Esophagus squamous epithelium (tissue), 5 donors: ENCODE results near the gene ABHD12B. TPM values are rescaled to one million over a fixed set of nuclear protein-coding genes. Genes with fewer than 3 reads are reported as not detected.

Source experiments
- DNase-seq: peaks from one replicate; lab custom pipeline; 2025; lab: John Stamatoyannopoulos, UW
- H3K27ac ChIP-seq, 4 donors: fragments of 200-600 bp; sonication (generic); one replicate each; pipeline ENCODE4 v1.5.1; 2016 to 2019; ENCODE audit warnings: mild to moderate bottlenecking in 1 of 4
- H3K27me3 ChIP-seq, 4 donors: fragments of 200-600 bp; sonication (generic); 1 replicate in 3 of 4; 2 replicates in 1 of 4; pipeline versions ENCODE4 v1.5.1 to v1.6.0; 2017 to 2021; ENCODE audit warnings: antibody characterized with exemption in 1 of 4
- H3K36me3 ChIP-seq, 3 donors: fragments of 200-600 bp; sonication (generic); one replicate each; pipeline ENCODE4 v1.5.1; 2016 to 2019
- H3K4me1 ChIP-seq, 3 donors: fragments of 200-600 bp; sonication (generic); one replicate each; pipeline ENCODE4 v1.5.1; 2017 to 2019
- H3K4me3 ChIP-seq, 4 donors: fragments of 200-600 bp; sonication (generic); 1 replicate in 3 of 4; 2 replicates in 1 of 4; pipeline ENCODE4 v1.5.1; 2016 to 2019; ENCODE audit warnings: mild to moderate bottlenecking in 2 of 4, moderate library complexity in 1 of 4
- H3K9me3 ChIP-seq, 3 donors: fragments of 200-600 bp; sonication (generic); one replicate each; pipeline ENCODE4 v1.5.1; 2016 to 2019
- POLR2A ChIP-seq, 4 donors: fragments of 450-650 bp; IDR thresholded peaks; one replicate each; pipeline ENCODE4 v1.6.1; 2017; ENCODE audit warnings: antibody characterized with exemption in 4 of 4, mild to moderate bottlenecking in 4 of 4, moderate library complexity in 3 of 4
- WGBS, 2 donors: methylation state at CpG; one replicate each; pipeline ENCODE4 v1.1.5; 2018; 5-methylcytosine and 5-hydroxymethylcytosine counted together
- intact Hi-C: fragments of 100-400 bp; cut with DNase I; formaldehyde crosslinking; loops from one replicate; pipeline ENCODE4 v1.15.0; 2022
- total RNA-seq, 4 donors: library from RNA; depleted of rRNA; stranded (reverse); fragments of >200 nt; gene quantifications; one replicate each; pipeline ENCODE4 v1.1.0, GENCODE V29; 2016
- TF ChIP-seq, protein P1 (sequence below), 6 experiments: fragments of 450-650 bp in 4 of 6; fragments of 200-600 bp in 2 of 6; sonication (generic) in 2 of 6; IDR thresholded peaks; one replicate each; pipeline ENCODE4 v1.5.1; 2016 to 2019; ENCODE audit warnings: antibody characterized with exemption in 6 of 6, mild to moderate bottlenecking in 4 of 6, moderate library complexity in 4 of 6
- donor health status: DM: yes; HTN: yes; CAD: no.

The ABHD12B gene
- total RNA-seq, 4 donors from 2014 or later: 0.53 TPM; not detected in 3

DNA sequence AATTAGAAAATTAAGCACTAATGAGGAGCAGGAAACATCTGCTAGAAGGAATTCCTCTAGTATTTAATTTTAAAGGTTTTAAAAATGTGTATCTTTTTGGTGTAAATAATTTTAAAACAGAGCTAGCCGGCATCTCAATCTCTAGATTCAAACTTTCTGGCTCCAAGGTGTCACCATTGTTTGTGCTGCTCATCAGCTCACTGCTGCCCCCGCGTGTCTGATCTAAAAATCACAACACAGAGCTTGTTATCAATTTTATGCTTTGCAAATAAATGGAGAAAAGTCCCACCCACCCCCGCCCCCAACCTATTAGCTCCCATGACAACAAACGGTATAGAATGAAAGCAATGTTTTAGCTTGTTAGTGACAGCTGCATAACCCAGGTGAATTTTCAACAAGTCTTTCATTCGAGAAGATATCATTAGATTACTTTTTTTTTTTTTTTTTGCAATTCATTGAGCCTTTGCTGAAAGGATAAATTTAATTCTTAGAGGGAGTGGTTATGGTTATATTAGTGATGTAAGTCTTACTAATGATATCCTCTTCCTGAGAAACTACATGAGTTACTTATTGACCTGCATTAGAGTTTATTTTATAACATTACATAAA is 11.3 kb upstream of the ABHD12B start:
- Histone ChIP-seq H3K27ac (peak overlapping the region; percentile 44 to 84 (median 68)), H3K4me1 (peaks cover 0 to 19% (median 6%) of the 10 kb centered on the region in 3 donors), H3K4me3 (peak overlapping the region; percentile 39 to 74 (median 51)), H3K36me3 (no peaks in the 10 kb centered on the region), H3K9me3 (no peaks in the 10 kb centered on the region), H3K27me3 (no peaks in the 10 kb centered on the region)
- WGBS, 2 donors: 2 to 4% methylated on average over 6 of the region's 6 CpGs
- peak; percentile 3 for DNase-seq
- intact Hi-C loops: no loop called here
- no peak for TF ChIP-seq POLR2A (IDR thresholded peaks at IDR 0.05)
- TF ChIP-seq, protein P1, sequence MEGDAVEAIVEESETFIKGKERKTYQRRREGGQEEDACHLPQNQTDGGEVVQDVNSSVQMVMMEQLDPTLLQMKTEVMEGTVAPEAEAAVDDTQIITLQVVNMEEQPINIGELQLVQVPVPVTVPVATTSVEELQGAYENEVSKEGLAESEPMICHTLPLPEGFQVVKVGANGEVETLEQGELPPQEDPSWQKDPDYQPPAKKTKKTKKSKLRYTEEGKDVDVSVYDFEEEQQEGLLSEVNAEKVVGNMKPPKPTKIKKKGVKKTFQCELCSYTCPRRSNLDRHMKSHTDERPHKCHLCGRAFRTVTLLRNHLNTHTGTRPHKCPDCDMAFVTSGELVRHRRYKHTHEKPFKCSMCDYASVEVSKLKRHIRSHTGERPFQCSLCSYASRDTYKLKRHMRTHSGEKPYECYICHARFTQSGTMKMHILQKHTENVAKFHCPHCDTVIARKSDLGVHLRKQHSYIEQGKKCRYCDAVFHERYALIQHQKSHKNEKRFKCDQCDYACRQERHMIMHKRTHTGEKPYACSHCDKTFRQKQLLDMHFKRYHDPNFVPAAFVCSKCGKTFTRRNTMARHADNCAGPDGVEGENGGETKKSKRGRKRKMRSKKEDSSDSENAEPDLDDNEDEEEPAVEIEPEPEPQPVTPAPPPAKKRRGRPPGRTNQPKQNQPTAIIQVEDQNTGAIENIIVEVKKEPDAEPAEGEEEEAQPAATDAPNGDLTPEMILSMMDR (IDR thresholded peaks at IDR 0.05): peak; percentile 56 to 77 (median 66)

DNA sequence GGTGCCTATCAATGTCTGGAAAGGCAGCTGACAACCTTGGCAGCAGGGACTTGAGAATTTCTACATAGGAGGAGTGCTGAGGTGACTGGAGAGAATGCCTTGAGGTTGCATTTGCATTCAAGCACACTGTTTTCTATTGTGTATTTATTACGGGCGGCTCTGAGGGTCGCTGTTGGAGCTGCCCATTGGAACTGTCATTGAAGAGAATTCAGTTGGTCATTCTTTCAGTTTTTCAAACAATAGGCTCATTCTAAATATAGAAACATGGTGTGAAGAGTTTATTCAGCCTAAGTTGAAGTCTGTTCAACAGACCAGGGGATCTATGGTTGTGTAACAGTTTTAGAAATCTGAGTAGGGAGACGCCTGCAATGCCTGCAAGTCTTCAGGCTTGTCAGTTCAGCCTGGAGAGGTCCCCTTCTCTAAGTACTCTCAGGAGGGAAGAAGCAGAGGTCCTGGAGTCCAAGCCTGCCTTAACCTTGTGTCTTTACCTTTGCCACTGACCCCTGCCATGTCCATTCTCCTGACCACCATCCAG is 9.8 kb upstream of the ABHD12B start:
- H3K9me3 ChIP-seq: no peaks in the 10 kb centered on the region
- no peak for TF ChIP-seq POLR2A (IDR thresholded peaks at IDR 0.05)
- TF ChIP-seq, protein P1 (IDR thresholded peaks at IDR 0.05): no peak
- DNase-seq: no peak
- peaks cover 0 to 21% (median 6%) of the 10 kb centered on the region in 3 donors for H3K4me1 ChIP-seq
- no peak overlapping the region for H3K27ac ChIP-seq
- H3K4me3 ChIP-seq: no peak overlapping the region
- no peaks in the 10 kb centered on the region for H3K27me3 ChIP-seq
- 63 to 69% methylated on average over 4 of the region's 4 CpGs for WGBS, 2 donors
- intact Hi-C loops: no loop called here
- H3K36me3 ChIP-seq: no peaks in the 10 kb centered on the region

DNA sequence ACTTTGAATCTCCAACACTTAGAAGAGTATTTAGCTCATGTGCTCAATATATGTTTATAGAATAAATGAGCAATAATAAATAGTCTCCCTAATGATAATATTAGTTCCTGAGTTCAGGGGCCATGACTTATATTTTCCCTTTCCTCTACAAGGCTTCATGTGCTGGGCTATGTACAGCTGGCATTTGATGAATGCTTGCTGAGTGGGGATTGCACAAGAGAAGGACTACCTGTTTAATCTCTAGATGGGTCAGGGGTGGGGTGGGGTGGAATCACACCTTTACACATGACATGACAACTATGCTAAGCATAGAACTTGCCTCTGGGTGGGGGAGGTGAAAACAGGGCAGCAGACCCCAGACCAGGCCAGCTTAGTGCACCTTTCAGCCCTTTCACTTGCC is 7.6 kb upstream of the ABHD12B start:
- no peak for TF ChIP-seq POLR2A (IDR thresholded peaks at IDR 0.05)
- TF ChIP-seq, protein P1 (IDR thresholded peaks at IDR 0.05): no peak
- intact Hi-C loops: no loop called here
- no peak overlapping the region for H3K4me3 ChIP-seq
- no peak overlapping the region for H3K27ac ChIP-seq
- no peaks in the 10 kb centered on the region for H3K9me3 ChIP-seq
- no peaks in the 10 kb centered on the region for H3K36me3 ChIP-seq
- no peak for DNase-seq
- H3K27me3 ChIP-seq: no peaks in the 10 kb centered on the region
- peaks cover 0 to 19% (median 4%) of the 10 kb centered on the region in 3 donors for H3K4me1 ChIP-seq

DNA sequence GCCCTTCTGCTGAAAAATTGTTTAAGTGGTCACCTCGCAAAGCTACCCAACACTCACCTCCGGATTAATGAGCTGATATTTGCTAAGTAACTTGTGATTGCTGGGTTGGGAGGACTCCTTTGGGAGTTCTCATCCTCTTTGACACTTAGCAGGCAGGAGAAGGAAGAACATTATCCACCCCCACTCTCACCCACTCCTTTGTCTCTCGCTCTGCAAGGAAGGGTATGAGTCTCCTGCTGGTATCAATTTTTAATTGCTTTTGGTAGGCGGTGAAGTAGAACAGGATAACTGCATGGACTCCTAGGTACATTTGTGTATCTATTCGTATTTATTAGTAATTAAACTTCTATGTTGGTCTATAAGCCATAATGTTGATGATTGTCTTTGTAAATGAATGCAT is 6.9 kb upstream of the ABHD12B start:
- Histone ChIP-seq H3K4me1 (peaks cover 0 to 13% (median 0%) of the 10 kb centered on the region in 3 donors), H3K27me3 (peaks cover 0 to 6% (median 0%) of the 10 kb centered on the region in 4 donors), H3K27ac (no peak overlapping the region), H3K9me3 (no peaks in the 10 kb centered on the region), H3K36me3 (no peaks in the 10 kb centered on the region), H3K4me3 (no peak overlapping the region)
- TF ChIP-seq, protein P1 (IDR thresholded peaks at IDR 0.05): no peak
- no peak for TF ChIP-seq POLR2A (IDR thresholded peaks at IDR 0.05)
- no peak for DNase-seq
- WGBS, 2 donors: 84 to 89% methylated on average over 5 of the region's 5 CpGs
- intact Hi-C loops: no loop called here

DNA sequence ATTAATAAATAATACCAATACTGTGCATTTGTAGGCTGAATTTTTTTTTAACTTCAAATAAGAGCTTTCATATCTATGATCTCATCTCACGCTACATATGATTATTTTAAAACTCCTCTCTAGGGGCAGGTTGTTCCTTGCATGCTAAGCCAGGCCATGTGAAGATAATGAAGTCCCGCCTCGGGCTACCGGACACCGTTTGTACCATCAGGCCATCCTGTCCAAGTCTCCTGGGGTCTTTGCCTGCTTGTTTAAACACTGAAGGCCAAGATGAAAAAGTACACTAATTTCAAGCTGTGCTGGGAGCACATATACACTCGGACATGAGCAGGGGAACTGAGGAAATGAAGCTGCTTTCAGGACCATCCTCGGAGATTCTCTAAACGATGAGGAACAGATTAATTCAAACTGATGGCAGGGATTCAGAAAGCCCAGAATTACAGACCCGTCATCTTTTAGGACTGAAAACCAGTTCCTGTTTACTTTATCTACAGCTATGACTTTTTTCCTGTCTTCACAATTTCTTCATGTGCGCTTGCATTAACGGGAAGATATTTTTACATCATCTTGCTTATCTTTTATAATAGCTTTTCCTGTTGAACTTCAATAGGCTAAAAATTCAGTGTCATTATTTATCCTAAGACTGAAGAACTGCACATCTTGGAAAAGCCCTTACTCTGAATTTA is 6.3 kb upstream of the ABHD12B start:
- 56 to 73% methylated on average over 11 of the region's 11 CpGs for WGBS, 2 donors
- H3K27ac ChIP-seq: no peak overlapping the region
- H3K9me3 ChIP-seq: no peaks in the 10 kb centered on the region
- no peak for DNase-seq
- TF ChIP-seq, protein P1 (IDR thresholded peaks at IDR 0.05): no peak
- TF ChIP-seq POLR2A (IDR thresholded peaks at IDR 0.05): no peak
- H3K4me1 ChIP-seq: peaks cover 0 to 7% (median 0%) of the 10 kb centered on the region in 3 donors
- H3K36me3 ChIP-seq: no peaks in the 10 kb centered on the region
- intact Hi-C loops: no loop called here
- no peak overlapping the region for H3K4me3 ChIP-seq
- H3K27me3 ChIP-seq: peaks cover 0 to 12% (median 0%) of the 10 kb centered on the region in 4 donors
